ENCODE data around the gene TBXA2R.

Gene TBXA2R

GRCh38 chr19:3612901-3613741 is 6.4 kb upstream of the TBXA2R start:
- no peak overlapping the region for H3K27ac ChIP-seq (ENCODE audit: low read depth in 2 of 2, low read length in 2 of 2)
- H3K27me3 ChIP-seq (ENCODE audit: control insufficient read depth in 2 of 2, insufficient read depth in 2 of 2, low read length in 2 of 2), result no peaks in the 10 kb centered on the region
- H3K36me3 ChIP-seq (ENCODE audit: control insufficient read depth in 2 of 2, insufficient read depth in 2 of 2, low read length in 2 of 2), result peaks cover 13 to 16% of the 10 kb centered on the region in 2 donors

GRCh38 chr19:3612330-3612729 is 5.7 kb upstream of the TBXA2R start:
- no peaks in the 10 kb centered on the region for H3K9me3 ChIP-seq (ENCODE audit: control insufficient read depth in 2 of 2, low read length in 2 of 2)
- peak overlapping the region in 1 of 2 donors; percentile 23 for H3K27ac ChIP-seq (ENCODE audit: low read depth in 2 of 2, low read length in 2 of 2)
- H3K4me3 ChIP-seq (ENCODE audit: low read length in 2 of 2), result no peak overlapping the region
- H3K27me3 ChIP-seq (ENCODE audit: control insufficient read depth in 2 of 2, insufficient read depth in 2 of 2, low read length in 2 of 2), result no peaks in the 10 kb centered on the region
- H3K36me3 ChIP-seq (ENCODE audit: control insufficient read depth in 2 of 2, insufficient read depth in 2 of 2, low read length in 2 of 2), result peaks cover 13 to 16% of the 10 kb centered on the region in 2 donors
- no peak overlapping the region for H3K9ac ChIP-seq (ENCODE audit: low read depth in 1 of 2, low read length in 2 of 2)
- H3K4me1 ChIP-seq (ENCODE audit: control insufficient read depth in 2 of 2, insufficient read depth in 2 of 2, low read length in 2 of 2), result no peaks in the 10 kb centered on the region

More at GRCh38 chr19:3612901-3613741, 6.4 kb upstream of the TBXA2R start:
- Histone ChIP-seq H3K9ac (ENCODE audit: low read depth in 1 of 2, low read length in 2 of 2) (no peak overlapping the region), H3K4me1 (ENCODE audit: control insufficient read depth in 2 of 2, insufficient read depth in 2 of 2, low read length in 2 of 2) (no peaks in the 10 kb centered on the region), H3K9me3 (ENCODE audit: control insufficient read depth in 2 of 2, low read length in 2 of 2) (no peaks in the 10 kb centered on the region), H3K4me3 (ENCODE audit: low read length in 2 of 2) (no peak overlapping the region)

GRCh38 chr19:3611841-3612240 is 5.2 kb upstream of the TBXA2R start:
- Histone ChIP-seq H3K4me3 (ENCODE audit: low read length in 2 of 2) (no peak overlapping the region), H3K27me3 (ENCODE audit: control insufficient read depth in 2 of 2, insufficient read depth in 2 of 2, low read length in 2 of 2) (no peaks in the 10 kb centered on the region), H3K9me3 (ENCODE audit: control insufficient read depth in 2 of 2, low read length in 2 of 2) (no peaks in the 10 kb centered on the region), H3K4me1 (ENCODE audit: control insufficient read depth in 2 of 2, insufficient read depth in 2 of 2, low read length in 2 of 2) (no peaks in the 10 kb centered on the region), H3K9ac (ENCODE audit: low read depth in 1 of 2, low read length in 2 of 2) (no peak overlapping the region), H3K36me3 (ENCODE audit: control insufficient read depth in 2 of 2, insufficient read depth in 2 of 2, low read length in 2 of 2) (peaks cover 13 to 16% of the 10 kb centered on the region in 2 donors), H3K27ac (ENCODE audit: low read depth in 2 of 2, low read length in 2 of 2) (no peak overlapping the region)

- Histone ChIP-seq H3K4me1 (ENCODE audit: control insufficient read depth in 2 of 2, insufficient read depth in 2 of 2, low read length in 2 of 2) (peaks cover under 1 to 3% of the 10 kb centered on the region in 2 donors), H3K9me3 (ENCODE audit: control insufficient read depth in 2 of 2, low read length in 2 of 2) (no peaks in the 10 kb centered on the region), H3K36me3 (ENCODE audit: control insufficient read depth in 2 of 2, insufficient read depth in 2 of 2, low read length in 2 of 2) (peaks cover 13 to 14% of the 10 kb centered on the region in 2 donors), H3K9ac (ENCODE audit: low read depth in 1 of 2, low read length in 2 of 2) (no peak overlapping the region), H3K27ac (ENCODE audit: low read depth in 2 of 2, low read length in 2 of 2) (no peak overlapping the region), H3K27me3 (ENCODE audit: control insufficient read depth in 2 of 2, insufficient read depth in 2 of 2, low read length in 2 of 2) (peaks cover 0 to under 1% of the 10 kb centered on the region in 2 donors), H3K4me3 (ENCODE audit: low read length in 2 of 2) (no peak overlapping the region)
Observed at GRCh38 chr19:3610745-3611717, 4.4 kb upstream of the TBXA2R start.

GRCh38 chr19:3609779-3610719 is 3.4 kb upstream of the TBXA2R start:
- no peak overlapping the region for H3K4me3 ChIP-seq (ENCODE audit: low read length in 2 of 2)
- no peak overlapping the region for H3K9ac ChIP-seq (ENCODE audit: low read depth in 1 of 2, low read length in 2 of 2)
- H3K4me1 ChIP-seq (ENCODE audit: control insufficient read depth in 2 of 2, insufficient read depth in 2 of 2, low read length in 2 of 2), result peaks cover 3 to 7% of the 10 kb centered on the region in 2 donors
- H3K27ac ChIP-seq (ENCODE audit: low read depth in 2 of 2, low read length in 2 of 2), result no peak overlapping the region
- H3K36me3 ChIP-seq (ENCODE audit: control insufficient read depth in 2 of 2, insufficient read depth in 2 of 2, low read length in 2 of 2), result peaks cover 13 to 14% of the 10 kb centered on the region in 2 donors
- peaks cover 0 to 5% of the 10 kb centered on the region in 2 donors for H3K27me3 ChIP-seq (ENCODE audit: control insufficient read depth in 2 of 2, insufficient read depth in 2 of 2, low read length in 2 of 2)
- H3K9me3 ChIP-seq (ENCODE audit: control insufficient read depth in 2 of 2, low read length in 2 of 2), result no peaks in the 10 kb centered on the region

- Histone ChIP-seq H3K4me1 (ENCODE audit: control insufficient read depth in 2 of 2, insufficient read depth in 2 of 2, low read length in 2 of 2) (peaks cover 3 to 7% of the 10 kb centered on the region in 2 donors), H3K27me3 (ENCODE audit: control insufficient read depth in 2 of 2, insufficient read depth in 2 of 2, low read length in 2 of 2) (peaks cover 0 to 5% of the 10 kb centered on the region in 2 donors), H3K4me3 (ENCODE audit: low read length in 2 of 2) (no peak overlapping the region), H3K9ac (ENCODE audit: low read depth in 1 of 2, low read length in 2 of 2) (no peak overlapping the region), H3K36me3 (ENCODE audit: control insufficient read depth in 2 of 2, insufficient read depth in 2 of 2, low read length in 2 of 2) (peaks cover 13 to 14% of the 10 kb centered on the region in 2 donors), H3K9me3 (ENCODE audit: control insufficient read depth in 2 of 2, low read length in 2 of 2) (no peaks in the 10 kb centered on the region), H3K27ac (ENCODE audit: low read depth in 2 of 2, low read length in 2 of 2) (no peak overlapping the region)
Observed at GRCh38 chr19:3608750-3609322, 2.2 kb upstream of the TBXA2R start.

GRCh38 chr19:3608079-3608641 is 1.5 kb upstream of the TBXA2R start:
- Histone ChIP-seq H3K27me3 (ENCODE audit: control insufficient read depth in 2 of 2, insufficient read depth in 2 of 2, low read length in 2 of 2) (peaks cover 0 to 5% of the 10 kb centered on the region in 2 donors), H3K9me3 (ENCODE audit: control insufficient read depth in 2 of 2, low read length in 2 of 2) (no peaks in the 10 kb centered on the region), H3K36me3 (ENCODE audit: control insufficient read depth in 2 of 2, insufficient read depth in 2 of 2, low read length in 2 of 2) (peaks cover 13 to 14% of the 10 kb centered on the region in 2 donors), H3K4me3 (ENCODE audit: low read length in 2 of 2) (no peak overlapping the region), H3K4me1 (ENCODE audit: control insufficient read depth in 2 of 2, insufficient read depth in 2 of 2, low read length in 2 of 2) (peaks cover 3 to 7% of the 10 kb centered on the region in 2 donors), H3K9ac (ENCODE audit: low read depth in 1 of 2, low read length in 2 of 2) (no peak overlapping the region), H3K27ac (ENCODE audit: low read depth in 2 of 2, low read length in 2 of 2) (no peak overlapping the region)

GRCh38 chr19:3607303-3608078 is 816 bp upstream of the TBXA2R start:
- peaks cover 13 to 14% of the 10 kb centered on the region in 2 donors for H3K36me3 ChIP-seq (ENCODE audit: control insufficient read depth in 2 of 2, insufficient read depth in 2 of 2, low read length in 2 of 2)
- no peaks in the 10 kb centered on the region for H3K9me3 ChIP-seq (ENCODE audit: control insufficient read depth in 2 of 2, low read length in 2 of 2)
- peak overlapping the region; percentile 15 to 23 for H3K9ac ChIP-seq (ENCODE audit: low read depth in 1 of 2, low read length in 2 of 2)
- H3K4me1 ChIP-seq (ENCODE audit: control insufficient read depth in 2 of 2, insufficient read depth in 2 of 2, low read length in 2 of 2), result peaks cover 3 to 7% of the 10 kb centered on the region in 2 donors
- peak overlapping the region; percentile 32 to 38 for H3K27ac ChIP-seq (ENCODE audit: low read depth in 2 of 2, low read length in 2 of 2)
- peaks cover 0 to 5% of the 10 kb centered on the region in 2 donors for H3K27me3 ChIP-seq (ENCODE audit: control insufficient read depth in 2 of 2, insufficient read depth in 2 of 2, low read length in 2 of 2)
- H3K4me3 ChIP-seq (ENCODE audit: low read length in 2 of 2), result peak overlapping the region; percentile 25 to 39
